ENCODE measurements around the gene FAM53B.

The FAM53B gene

DNA sequence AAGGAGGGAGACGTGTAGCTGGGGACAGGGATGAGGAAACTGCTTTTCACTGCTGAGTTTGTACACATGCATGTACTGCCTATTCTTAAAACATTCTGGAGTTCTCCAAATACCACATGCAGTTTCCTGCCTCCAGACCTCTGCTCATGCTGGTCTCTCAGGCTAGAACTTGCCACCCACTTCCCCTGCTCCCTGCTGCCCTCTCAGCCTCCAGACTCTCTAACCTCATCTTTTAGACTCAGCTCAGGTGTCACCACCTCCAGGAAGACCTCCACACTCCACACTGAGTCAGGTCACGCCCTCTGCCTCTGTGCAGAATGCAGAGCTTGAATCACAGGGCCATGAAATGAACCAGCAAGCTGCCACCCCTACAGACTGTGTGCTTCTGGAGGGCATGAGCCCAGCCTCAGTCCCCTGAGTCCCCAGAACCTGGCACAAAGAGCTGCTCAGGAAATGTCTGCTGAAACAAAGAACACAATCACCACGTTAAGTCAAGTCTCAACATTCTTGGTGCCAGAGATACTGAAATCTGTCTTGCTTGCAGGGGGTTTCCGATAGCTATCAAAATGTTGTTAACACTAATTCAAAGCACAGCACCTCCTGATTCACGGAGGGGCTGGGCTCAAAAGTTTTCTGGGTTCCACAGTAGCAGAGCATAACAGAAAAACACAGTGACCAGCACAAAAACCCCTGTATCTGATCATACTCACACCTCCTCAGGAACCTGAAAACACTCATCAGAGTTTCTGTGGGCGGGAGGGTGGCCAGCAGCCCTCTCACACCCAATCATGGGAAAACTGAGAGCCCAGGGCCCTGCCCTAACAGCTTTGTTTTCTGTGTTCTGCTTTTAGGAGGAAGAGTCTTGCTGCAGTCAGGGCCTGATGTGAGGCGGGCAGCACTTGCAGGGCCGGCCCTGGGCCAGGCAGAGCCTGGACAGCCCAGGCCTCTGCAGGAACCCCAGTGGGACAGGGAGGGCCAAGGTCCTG lies 21.1 kb downstream of the FAM53B start:
- no peak overlapping the region for H3K9ac ChIP-seq (ENCODE audit: low read length)
- H3K27ac ChIP-seq (ENCODE audit: low read length), result no peak overlapping the region

DNA sequence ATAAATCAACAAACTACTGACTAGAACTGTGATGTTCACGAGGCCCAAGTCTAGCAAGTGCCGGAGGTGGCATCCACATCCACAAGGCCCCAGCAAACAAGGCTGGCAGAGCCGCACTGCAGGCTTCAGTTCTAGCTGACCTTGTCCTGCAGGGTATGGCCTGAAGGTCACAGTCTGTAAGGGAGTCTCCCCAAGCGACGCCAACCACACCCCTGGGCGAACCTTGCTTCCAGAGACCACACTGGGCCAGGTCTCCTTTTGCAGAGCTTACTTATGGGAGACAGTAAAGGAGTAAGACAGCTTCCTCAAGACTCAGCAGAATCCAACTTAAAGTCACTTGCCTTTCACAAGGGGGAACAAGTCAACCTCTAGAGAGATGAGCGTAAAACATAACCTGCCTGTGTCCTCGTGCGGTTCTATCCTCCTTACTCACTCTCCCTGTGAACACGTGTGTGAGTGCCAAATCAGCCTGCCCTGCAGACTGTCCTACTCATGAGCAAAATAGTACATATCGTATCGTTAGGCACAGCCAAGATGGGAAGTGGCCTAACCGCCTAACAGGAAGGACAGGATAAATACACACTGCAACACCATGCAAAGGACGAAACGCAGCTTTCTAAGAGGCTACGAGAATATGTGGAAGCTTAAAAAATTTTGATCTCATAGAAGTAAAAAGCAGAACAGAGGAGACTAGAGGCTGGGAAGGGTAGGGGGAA lies 22.7 kb downstream of the FAM53B start:
- no peaks in the 10 kb centered on the region for H3K36me3 ChIP-seq (ENCODE audit: control insufficient read depth, low read depth, low read length)
- H3K27ac ChIP-seq (ENCODE audit: low read length), result no peak overlapping the region
- H3K4me3 ChIP-seq (ENCODE audit: low read length), result no peak overlapping the region
- peaks cover 4% of the 10 kb centered on the region for H3K4me1 ChIP-seq (ENCODE audit: control insufficient read depth, low read depth, low read length)
- H3K27me3 ChIP-seq (ENCODE audit: control insufficient read depth, insufficient read depth, low read length), result no peaks in the 10 kb centered on the region
- no peak overlapping the region for H3K9ac ChIP-seq (ENCODE audit: low read length)
- H3K9me3 ChIP-seq (ENCODE audit: control insufficient read depth, low read depth, low read length), result no peaks in the 10 kb centered on the region

More for the DNA sequence above, 21.1 kb downstream of the FAM53B start:
- Histone ChIP-seq H3K4me3 (ENCODE audit: low read length) (no peak overlapping the region), H3K36me3 (ENCODE audit: control insufficient read depth, low read depth, low read length) (no peaks in the 10 kb centered on the region), H3K4me1 (ENCODE audit: control insufficient read depth, low read depth, low read length) (peaks cover 4% of the 10 kb centered on the region), H3K9me3 (ENCODE audit: control insufficient read depth, low read depth, low read length) (no peaks in the 10 kb centered on the region), H3K27me3 (ENCODE audit: control insufficient read depth, insufficient read depth, low read length) (no peaks in the 10 kb centered on the region)

DNA sequence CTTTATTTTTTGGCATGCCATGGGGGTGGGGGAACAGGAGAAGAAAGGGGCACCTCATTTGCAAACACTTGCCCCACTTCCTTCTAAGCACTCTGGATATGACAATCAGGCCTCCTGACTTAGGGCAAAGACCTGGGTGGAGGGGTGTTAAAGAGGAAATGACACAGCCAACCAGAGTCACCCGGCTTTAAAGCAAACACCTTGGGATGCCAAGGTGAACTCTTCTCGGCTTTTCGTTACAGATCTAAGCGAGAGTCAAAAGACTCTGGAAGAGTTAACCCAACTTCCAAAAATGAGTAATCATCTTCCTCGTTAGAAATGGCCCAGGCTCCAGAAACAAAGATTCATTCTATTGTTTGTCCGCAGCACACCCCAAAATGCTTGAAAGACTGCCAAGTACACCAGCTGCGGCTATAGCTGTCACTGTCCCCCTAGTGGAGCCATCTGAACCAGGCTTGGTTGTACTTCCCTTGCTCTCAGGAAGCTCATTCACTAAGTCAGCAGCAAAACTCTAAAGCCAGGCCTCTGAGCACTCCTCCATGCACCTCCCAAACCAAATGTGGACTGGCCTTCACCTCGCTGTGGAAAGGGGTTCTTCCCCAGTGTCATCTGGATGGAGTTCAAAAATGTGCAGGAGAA lies 24.8 kb downstream of the FAM53B start:
- H3K27ac ChIP-seq (ENCODE audit: low read length), result no peak overlapping the region
- no peaks in the 10 kb centered on the region for H3K27me3 ChIP-seq (ENCODE audit: control insufficient read depth, insufficient read depth, low read length)
- no peaks in the 10 kb centered on the region for H3K4me1 ChIP-seq (ENCODE audit: control insufficient read depth, low read depth, low read length)
- H3K9ac ChIP-seq (ENCODE audit: low read length), result no peak overlapping the region
- no peak overlapping the region for H3K4me3 ChIP-seq (ENCODE audit: low read length)
- H3K9me3 ChIP-seq (ENCODE audit: control insufficient read depth, low read depth, low read length), result no peaks in the 10 kb centered on the region
- no peaks in the 10 kb centered on the region for H3K36me3 ChIP-seq (ENCODE audit: control insufficient read depth, low read depth, low read length)

DNA sequence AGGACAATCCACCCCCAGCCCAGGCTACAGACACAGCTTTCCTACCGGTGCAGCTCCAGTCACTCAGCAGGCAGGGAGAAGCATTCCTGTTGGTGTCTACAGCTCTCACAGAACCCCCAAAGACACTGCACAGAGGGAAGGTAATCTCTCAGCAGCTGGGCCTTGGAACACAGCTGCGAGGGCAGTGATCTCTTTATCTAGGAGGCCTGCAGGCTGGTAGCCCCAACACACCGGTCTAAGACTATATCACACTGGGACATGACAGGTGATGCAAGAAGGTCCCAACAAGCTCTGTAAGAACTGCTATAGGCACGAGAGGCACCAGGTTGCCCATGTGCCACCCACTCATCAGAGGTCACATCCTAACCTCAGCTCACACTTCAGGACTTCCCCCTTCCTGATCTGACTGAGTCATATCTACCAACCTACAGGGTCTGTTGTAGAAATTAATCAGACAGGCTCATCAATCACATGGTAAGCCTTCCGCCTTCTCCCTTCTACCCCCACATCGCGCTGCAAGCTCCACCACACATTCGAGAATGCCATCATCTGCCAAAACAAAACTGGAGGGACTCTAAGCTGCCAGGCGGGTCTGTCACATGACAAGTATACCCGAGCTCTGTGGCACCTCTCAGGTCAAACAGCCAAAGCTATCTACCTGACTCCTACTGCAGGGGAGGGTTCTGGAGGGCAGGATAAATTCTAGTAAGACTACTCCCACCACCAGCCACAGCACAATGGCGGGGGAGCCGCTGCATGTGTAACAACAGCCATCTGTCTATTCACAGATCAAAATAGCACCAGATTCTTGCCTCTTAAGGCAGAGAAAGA lies 26.1 kb downstream of the FAM53B start:
- Histone ChIP-seq H3K9ac (ENCODE audit: low read length) (no peak overlapping the region), H3K9me3 (ENCODE audit: control insufficient read depth, low read depth, low read length) (no peaks in the 10 kb centered on the region), H3K4me3 (ENCODE audit: low read length) (no peak overlapping the region), H3K27me3 (ENCODE audit: control insufficient read depth, insufficient read depth, low read length) (no peaks in the 10 kb centered on the region), H3K27ac (ENCODE audit: low read length) (no peak overlapping the region), H3K36me3 (ENCODE audit: control insufficient read depth, low read depth, low read length) (no peaks in the 10 kb centered on the region), H3K4me1 (ENCODE audit: control insufficient read depth, low read depth, low read length) (peaks cover 3% of the 10 kb centered on the region)

DNA sequence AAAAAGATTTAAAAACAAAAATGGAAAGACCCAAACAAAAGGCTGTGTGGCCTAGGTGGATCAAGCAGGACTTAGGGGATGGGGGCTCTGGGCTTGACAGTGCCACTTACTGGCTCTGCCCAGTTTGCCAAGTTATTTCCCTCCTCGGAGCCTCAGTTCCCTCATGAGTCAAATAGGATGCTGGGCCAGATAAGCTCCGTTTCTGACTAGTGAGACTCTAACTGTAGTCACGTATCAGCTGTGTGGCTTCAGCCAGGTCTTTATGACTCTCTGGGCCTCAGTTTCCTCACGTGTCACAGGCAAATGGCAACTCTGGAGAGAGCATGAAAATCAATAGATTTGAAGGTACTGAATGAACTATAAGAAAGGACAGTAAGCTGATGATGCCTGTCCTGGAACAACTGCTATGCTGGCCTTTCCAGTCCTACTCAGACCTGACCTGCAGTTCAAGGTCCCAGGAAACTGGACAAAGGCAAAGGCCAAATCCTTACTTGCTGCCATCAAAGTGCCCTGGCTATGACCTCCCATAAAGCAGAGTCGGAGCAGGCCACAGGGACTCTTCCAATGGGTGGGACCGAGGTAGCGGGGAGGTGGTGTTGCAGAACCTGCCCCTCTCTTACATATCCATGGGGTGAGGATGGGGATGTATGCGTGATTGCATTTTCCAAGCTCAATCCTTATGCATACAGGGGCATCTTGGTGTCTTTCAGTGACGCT lies 27.0 kb downstream of the FAM53B start:
- H3K9me3 ChIP-seq (ENCODE audit: control insufficient read depth, low read depth, low read length), result no peaks in the 10 kb centered on the region
- no peaks in the 10 kb centered on the region for H3K27me3 ChIP-seq (ENCODE audit: control insufficient read depth, insufficient read depth, low read length)
- H3K4me1 ChIP-seq (ENCODE audit: control insufficient read depth, low read depth, low read length), result peaks cover 3% of the 10 kb centered on the region
- H3K27ac ChIP-seq (ENCODE audit: low read length), result no peak overlapping the region
- no peaks in the 10 kb centered on the region for H3K36me3 ChIP-seq (ENCODE audit: control insufficient read depth, low read depth, low read length)
- H3K9ac ChIP-seq (ENCODE audit: low read length), result no peak overlapping the region
- H3K4me3 ChIP-seq (ENCODE audit: low read length), result no peak overlapping the region

DNA sequence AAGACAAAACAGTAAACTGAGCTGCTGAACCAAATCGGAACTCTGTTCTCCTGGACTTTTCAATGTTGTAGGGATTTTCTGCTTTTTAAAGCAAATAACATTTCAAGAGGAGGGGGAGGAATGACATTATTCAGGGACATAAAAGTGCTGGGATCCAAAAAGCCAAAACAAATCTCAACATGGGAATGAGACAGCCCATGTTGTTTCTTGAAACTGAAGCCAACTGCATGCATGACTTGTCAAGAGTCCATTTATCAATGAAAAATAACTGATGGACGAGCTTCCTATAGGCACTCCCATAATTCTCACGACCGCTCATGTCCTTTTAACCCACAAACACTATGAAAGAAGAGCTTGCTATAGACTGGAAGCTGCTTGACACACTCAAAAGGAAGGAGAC lies 27.8 kb downstream of the FAM53B start:
- Histone ChIP-seq H3K9ac (ENCODE audit: low read length) (no peak overlapping the region), H3K9me3 (ENCODE audit: control insufficient read depth, low read depth, low read length) (no peaks in the 10 kb centered on the region), H3K27me3 (ENCODE audit: control insufficient read depth, insufficient read depth, low read length) (no peaks in the 10 kb centered on the region), H3K4me1 (ENCODE audit: control insufficient read depth, low read depth, low read length) (peaks cover 3% of the 10 kb centered on the region), H3K4me3 (ENCODE audit: low read length) (no peak overlapping the region), H3K27ac (ENCODE audit: low read length) (no peak overlapping the region), H3K36me3 (ENCODE audit: control insufficient read depth, low read depth, low read length) (no peaks in the 10 kb centered on the region)

DNA sequence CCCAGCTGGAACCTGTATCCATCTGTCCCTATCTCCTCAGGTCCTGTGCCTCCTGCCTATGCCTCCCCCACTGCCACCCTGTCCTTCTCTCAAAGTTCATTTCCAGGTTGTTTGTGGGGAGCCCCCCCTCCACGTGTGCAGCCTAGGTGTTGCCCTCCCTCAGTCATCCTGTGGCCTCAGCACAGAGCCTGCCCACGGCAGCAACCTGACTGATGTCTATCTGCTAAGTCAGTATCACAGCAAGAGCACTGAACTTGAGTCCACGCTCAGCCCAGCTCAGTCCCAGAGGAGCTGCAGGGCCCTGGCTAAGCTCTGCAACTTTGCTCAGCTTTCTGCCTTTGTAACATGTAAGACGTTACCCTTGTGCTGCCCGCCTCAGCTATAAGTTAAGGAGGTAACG lies 28.7 kb downstream of the FAM53B start:
- Histone ChIP-seq H3K9ac (ENCODE audit: low read length) (no peak overlapping the region), H3K4me3 (ENCODE audit: low read length) (no peak overlapping the region), H3K9me3 (ENCODE audit: control insufficient read depth, low read depth, low read length) (no peaks in the 10 kb centered on the region), H3K4me1 (ENCODE audit: control insufficient read depth, low read depth, low read length) (peaks cover 3% of the 10 kb centered on the region), H3K36me3 (ENCODE audit: control insufficient read depth, low read depth, low read length) (no peaks in the 10 kb centered on the region), H3K27ac (ENCODE audit: low read length) (no peak overlapping the region), H3K27me3 (ENCODE audit: control insufficient read depth, insufficient read depth, low read length) (no peaks in the 10 kb centered on the region)

DNA sequence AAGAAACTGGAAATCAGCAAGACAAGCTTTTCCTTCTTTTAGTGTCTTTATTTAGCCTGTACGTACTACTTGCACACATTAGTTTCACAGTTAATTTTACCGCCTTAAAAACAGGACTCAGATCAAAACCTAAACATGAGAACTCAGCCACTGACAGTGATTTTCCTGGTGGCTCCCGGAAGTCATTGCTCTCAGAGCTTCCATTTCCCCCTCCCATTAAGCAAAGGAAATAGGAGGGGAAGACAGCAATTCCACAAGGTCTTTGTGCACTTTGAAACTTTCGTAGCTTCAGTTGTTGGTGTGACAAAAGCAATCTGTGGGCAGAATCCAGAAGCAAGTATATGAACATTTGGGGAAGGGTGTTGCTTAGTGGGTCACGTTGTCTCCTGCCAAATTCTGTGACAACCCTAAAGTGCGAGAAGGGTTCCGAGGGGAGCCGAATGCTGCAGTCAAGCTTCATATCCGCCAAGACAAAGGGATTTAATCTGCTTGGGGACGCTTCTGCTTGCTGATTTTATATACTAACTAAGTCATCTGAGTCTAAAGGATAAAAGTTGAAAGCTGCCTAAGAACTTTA lies 30.4 kb downstream of the FAM53B start:
- Histone ChIP-seq H3K27me3 (ENCODE audit: control insufficient read depth, insufficient read depth, low read length) (no peaks in the 10 kb centered on the region), H3K9ac (ENCODE audit: low read length) (no peak overlapping the region), H3K4me1 (ENCODE audit: control insufficient read depth, low read depth, low read length) (peaks cover 10% of the 10 kb centered on the region), H3K27ac (ENCODE audit: low read length) (no peak overlapping the region), H3K36me3 (ENCODE audit: control insufficient read depth, low read depth, low read length) (no peaks in the 10 kb centered on the region), H3K9me3 (ENCODE audit: control insufficient read depth, low read depth, low read length) (no peaks in the 10 kb centered on the region), H3K4me3 (ENCODE audit: low read length) (no peak overlapping the region)

DNA sequence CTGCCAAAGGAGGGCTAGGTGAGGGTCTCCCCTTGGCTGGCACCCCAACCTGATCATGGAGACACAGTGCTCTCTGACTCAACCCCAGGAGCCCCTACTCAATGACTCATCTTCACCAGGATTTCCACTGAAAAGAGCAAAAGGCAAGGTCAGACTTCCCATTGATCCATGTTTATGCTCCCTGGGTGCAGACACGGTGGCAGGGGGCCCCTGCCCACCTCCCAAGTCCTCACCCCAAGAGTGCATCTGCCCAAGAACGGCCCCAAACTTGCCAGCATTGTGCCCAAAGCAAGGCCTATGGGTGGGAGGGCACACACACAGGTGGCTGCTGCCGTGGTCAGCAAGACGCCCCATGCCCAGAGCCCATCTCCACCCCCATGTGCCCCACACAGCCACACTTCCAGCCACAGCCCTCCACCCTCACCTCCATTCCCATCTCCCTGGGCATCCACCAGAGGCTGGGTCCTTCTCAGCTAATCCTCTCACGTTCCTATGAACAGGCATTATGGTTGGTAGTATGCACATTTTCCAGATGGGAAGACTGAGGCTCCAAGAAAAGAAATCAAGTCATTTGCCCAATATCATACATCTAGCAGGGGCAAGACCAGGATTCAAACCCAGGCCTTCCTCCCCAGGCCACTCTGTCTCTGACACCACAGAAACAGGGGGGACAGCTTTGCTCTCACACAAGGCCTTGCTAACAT lies 31.3 kb downstream of the FAM53B start:
- Histone ChIP-seq H3K4me3 (ENCODE audit: low read length) (no peak overlapping the region), H3K9me3 (ENCODE audit: control insufficient read depth, low read depth, low read length) (no peaks in the 10 kb centered on the region), H3K4me1 (ENCODE audit: control insufficient read depth, low read depth, low read length) (peaks cover 18% of the 10 kb centered on the region), H3K36me3 (ENCODE audit: control insufficient read depth, low read depth, low read length) (no peaks in the 10 kb centered on the region), H3K9ac (ENCODE audit: low read length) (no peak overlapping the region), H3K27ac (ENCODE audit: low read length) (no peak overlapping the region), H3K27me3 (ENCODE audit: control insufficient read depth, insufficient read depth, low read length) (no peaks in the 10 kb centered on the region)

DNA sequence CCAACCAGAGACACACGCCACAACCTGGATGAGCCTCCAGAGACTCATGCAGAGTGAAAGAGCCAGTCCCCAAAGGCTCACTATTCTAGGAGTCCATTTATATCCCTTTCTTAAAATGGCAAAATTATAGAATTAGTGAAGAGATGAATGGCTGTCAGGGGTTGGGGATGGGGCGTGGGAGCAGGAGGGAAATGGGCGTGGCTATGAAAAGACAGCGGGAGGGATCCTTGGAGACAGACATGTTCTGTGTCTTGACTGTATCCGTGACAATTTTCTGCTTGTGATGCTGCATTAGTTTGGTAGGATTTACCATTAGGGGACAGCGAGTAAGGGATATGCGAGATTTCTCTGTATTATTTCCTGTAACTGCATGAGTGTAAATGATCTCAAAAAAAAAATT lies 33.0 kb downstream of the FAM53B start:
- no peaks in the 10 kb centered on the region for H3K36me3 ChIP-seq (ENCODE audit: control insufficient read depth, low read depth, low read length)
- H3K4me3 ChIP-seq (ENCODE audit: low read length), result no peak overlapping the region
- no peaks in the 10 kb centered on the region for H3K9me3 ChIP-seq (ENCODE audit: control insufficient read depth, low read depth, low read length)
- peaks cover 18% of the 10 kb centered on the region for H3K4me1 ChIP-seq (ENCODE audit: control insufficient read depth, low read depth, low read length)
- H3K9ac ChIP-seq (ENCODE audit: low read length), result no peak overlapping the region
- H3K27ac ChIP-seq (ENCODE audit: low read length), result no peak overlapping the region
- no peaks in the 10 kb centered on the region for H3K27me3 ChIP-seq (ENCODE audit: control insufficient read depth, insufficient read depth, low read length)

All from iPS-18a (cell line).